HG03520 (cell line): ENCODE measurements around the gene CKB.
"Not testable (repeated sequence)": the region's sequence is repeated elsewhere in the genome, so short reads cannot be mapped to it uniquely, and the experiment has no call there.

Source experiments
- ATAC-seq: cut with Tn5 transposase; IDR thresholded peaks from one replicate; pipeline ENCODE4 v1.9.1; 2021; ENCODE audit warnings: mild to moderate bottlenecking, moderate library complexity; ENCODE audit not compliant: unreplicated experiment

CKB gene

GRCh38 chr14:103528146-103528586 lies 5.5 kb upstream of the CKB start:
- ATAC-seq, result no peak

- peak; percentile 33 for ATAC-seq
Measured at GRCh38 chr14:103527408-103528145, 4.9 kb upstream of the CKB start.

DNA sequence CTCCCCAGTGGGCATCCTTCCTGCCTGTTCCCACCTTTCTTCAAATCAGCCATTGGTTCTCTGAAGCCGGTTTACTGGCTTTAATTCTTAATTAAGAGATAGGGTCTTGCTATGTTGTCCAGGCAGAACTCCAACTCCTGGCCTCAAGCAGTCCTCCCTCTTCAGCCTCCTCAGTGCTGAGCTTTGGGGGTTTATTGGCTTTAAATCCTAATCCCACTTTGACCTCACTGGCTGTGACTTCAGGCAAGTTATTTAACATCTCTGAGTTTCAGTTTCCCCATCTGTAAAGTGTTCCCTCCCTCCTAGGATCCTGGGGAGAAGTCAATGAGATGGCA lies 4.3 kb upstream of the CKB start:
- no peak for ATAC-seq

DNA sequence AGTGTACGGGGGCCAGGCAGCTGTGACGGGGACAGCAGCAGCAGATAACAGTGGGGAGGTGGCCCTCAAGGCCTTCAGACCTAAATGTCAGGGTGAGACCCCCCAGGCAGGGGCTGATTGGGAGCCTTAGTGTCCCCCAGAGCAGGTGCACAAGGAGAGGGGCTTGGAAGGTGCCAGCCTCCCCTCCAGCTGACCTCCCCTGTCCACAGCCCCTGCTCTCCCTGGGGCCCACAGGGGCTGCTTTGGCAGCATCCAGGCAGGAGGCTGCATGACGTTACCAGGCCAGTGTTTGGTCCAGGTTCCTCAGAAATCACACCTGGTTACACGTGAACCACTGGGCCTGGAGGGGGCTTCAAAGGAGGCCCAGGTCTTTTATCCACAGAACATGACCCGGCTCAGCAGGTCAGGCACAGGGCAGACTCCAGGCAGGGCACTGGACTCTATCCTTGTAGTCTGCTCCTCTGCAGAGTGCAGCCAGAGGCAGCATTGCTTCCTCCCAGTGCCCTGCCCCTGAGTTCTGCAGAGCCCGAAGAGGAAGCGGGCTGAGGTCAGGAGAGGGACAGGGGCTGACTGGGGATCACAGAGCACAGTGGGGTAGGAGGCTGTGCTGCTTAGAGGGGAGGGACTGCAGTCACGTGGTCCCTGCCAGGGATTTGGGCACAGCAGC lies 3.8 kb upstream of the CKB start:
- ATAC-seq, result no peak

- ATAC-seq, result not testable (repeated sequence)
Measured at GRCh38 chr14:103525430-103526246, 3.0 kb upstream of the CKB start.

DNA sequence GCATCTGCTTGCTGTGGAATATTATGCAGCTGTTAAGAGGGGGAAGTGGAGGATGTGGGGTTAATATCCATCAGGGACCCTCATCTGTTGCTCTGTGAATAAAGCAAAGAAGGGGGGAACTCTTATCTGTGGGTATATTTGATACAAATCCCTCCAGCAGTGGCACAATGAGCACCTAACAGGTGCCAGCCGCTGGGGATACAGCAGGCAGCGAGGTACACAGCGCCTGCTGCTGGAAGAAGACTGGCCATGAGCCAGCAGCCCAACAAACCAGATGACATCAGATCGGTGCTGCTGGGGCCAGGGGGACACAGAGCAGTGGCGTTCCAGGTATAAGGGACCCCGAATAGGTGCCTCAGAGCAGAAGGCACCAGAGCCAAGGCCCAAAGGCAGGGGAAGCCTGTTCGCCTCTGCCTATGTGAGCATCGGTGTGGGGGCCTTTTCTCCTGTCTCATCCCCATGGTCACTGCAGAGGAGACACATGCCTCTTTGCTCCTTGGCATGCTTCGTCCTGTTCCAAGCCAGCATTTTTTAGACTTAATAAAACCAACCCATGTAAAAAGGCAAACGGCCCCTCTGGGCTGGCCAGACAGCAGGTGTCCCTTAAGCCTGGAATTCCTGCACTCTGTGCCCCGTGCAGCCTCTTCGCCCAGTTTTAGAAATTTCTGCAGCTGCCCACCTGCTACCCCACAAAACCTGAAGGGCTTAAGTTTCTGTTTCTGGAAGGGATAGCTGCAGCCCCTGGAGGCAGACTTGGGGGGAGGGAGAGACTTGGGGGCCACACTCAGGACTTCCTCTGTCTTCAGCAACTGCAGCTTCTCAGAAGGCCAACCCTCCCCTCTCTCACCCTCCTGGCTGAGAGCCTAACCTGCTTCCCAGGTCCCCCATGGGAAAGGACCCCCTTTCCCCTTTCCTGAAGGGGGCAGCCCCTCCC lies 1.6 kb upstream of the CKB start:
- ATAC-seq, result no peak

DNA sequence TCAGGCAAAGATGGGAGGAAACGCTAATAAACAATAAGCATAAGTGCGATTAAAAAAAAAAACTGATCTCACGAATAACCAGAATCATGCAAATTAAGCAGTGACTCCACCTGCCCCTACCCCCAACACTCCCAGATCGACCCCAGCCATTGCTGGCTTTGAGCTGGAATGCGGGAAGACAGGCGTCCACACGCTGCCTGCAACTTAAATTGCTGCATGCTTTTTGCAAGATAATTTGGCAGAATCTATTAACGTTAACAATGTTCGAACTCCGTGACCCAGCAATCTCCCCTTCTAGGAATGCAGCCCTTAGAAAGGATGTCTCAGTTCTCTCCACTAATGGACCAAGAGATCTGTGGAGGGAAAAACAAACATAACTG lies 935 bp upstream of the CKB start:
- no peak for ATAC-seq

DNA sequence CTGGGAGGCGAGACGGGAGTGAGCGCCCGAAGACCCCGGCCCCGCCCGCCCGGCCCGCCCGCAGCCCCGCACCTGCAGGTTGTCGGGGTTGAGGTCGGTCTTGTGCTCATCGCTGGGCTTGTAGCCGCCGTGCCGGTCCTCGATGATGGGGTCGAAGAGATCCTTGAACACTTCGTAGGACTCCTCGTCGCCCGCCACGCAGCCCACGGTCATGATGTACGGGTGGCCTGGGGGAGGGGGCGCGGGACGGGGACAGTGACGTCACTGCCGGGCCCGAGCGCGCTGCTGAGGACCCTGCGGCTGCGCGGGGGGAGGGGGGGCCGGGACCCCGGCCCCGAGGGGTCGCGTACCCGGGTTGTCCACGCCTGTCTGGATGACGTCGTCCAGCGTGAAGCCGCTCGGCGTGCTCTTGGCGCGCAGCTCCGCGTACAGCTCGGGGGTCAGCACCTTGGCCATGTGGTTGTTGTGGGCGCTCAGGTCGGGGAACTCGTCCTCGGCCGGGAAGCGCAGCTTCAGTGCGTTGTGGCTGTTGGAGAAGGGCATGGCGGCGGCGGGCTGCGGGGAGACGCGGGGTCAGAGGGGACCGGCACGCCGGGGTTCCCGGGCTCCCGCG lies 573 bp downstream of the CKB start:
- ATAC-seq, result no peak

DNA sequence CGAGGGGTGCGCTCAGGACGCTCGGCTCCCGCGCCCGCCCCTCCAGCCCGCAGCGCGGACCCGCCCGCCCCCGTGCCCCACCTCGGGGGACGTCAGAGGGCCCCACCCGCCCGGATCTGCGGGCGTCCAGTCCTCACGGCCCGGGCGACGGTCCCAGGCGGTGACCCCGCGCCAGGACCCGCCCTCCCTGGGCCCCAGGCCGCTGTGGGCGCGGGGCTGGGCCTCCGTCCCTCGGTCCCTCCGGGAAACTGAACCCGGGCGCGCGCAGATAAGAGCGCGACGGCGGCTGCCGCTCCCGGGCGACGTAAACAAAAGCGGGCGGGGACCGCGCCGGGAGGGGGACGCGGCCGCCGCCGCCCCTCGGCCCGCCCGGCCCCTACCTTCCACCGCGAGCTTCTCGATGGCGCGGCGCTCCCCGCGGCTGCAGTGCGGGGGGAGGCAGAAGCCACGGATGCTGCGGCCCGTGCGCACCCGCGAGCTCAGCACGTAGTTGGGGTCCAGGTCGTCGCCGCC lies 1.1 kb downstream of the CKB start:
- ATAC-seq, result no peak

DNA sequence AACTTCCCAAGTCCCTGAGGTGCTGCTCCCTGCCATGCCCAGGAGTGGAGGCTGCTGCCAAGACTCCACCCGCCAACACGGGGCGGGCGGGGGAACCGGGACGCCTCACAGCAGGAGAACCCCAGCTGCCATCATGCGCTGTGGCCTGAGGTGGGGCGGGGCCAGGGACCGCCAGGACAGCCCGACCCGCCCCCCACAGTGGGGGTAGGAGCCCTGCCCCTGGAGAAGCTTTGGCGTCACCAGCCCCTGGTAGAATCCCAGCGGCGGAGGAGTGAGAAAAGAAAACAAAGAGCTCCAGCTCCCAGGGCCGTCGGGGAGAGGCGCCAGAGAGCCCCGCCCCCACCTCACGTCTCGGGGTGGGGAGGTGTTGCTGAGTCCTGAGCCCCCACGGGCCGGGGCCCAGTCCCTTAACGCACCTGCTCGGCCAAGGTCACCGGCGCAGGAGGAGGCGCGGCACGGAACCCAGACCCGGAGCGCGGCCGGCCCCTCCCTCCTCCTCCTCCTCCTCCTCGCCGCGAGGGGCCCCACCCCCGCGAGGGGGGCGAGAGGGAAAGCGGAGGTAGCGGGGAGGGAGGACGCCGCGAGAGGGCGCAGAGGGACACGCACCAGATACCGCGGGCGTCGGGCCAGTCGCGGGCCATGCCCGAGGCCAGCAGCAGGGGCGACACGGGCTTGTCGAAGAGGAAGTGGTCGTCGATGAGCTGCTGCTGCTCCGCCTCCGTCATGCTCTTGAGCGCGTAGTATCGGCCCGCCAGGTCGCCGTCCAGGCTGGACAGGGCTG lies 1.8 kb downstream of the CKB start:
- no peak for ATAC-seq

DNA sequence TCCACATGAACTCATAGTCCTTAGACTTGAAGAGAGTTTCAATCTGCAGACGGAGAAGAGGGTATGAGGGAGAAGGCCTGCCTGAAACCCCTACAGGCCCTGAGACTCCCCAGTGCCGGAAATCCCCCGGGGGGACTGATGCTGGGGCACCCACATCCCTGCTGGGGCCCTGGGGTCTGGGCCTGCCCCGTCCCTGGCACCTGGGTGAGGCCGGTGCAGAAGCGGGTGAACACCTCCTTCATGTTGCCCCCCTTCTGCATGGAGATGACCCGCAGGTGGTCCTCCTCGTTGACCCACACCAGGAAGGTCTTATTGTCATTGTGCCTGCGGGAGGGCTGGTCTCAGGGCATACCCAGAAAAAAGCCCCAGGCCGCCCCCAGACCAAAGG lies 2.4 kb downstream of the CKB start:
- no peak for ATAC-seq

DNA sequence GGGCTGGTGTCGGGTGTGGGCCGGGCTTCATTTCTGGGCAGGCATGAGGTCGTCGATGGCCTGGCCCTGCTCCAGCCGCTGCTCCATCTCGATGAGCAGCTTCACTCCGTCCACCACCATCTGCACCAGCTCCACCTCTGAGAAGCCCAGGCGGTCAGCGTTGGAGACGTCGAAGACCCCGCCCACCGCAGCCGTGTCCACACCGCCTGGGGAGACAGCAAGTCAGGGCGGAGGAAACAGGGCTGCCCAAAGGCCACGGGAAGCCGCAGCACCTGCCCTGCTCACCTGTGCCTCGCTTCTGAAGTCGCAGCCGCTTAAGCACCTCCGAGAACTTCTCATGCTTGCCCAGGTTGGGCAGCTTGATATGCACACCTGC lies 2.8 kb downstream of the CKB start:
- no peak for ATAC-seq

GRCh38 chr14:103519043-103519836 lies 3.4 kb downstream of the CKB start:
- no peak for ATAC-seq

- ATAC-seq, result no peak
Measured at GRCh38 chr14:103518422-103519042, 4.1 kb downstream of the CKB start.

- no peak for ATAC-seq
Measured at GRCh38 chr14:103517721-103518421, 4.8 kb downstream of the CKB start.

GRCh38 chr14:103517174-103517566 lies 5.5 kb downstream of the CKB start:
- no peak for ATAC-seq

DNA sequence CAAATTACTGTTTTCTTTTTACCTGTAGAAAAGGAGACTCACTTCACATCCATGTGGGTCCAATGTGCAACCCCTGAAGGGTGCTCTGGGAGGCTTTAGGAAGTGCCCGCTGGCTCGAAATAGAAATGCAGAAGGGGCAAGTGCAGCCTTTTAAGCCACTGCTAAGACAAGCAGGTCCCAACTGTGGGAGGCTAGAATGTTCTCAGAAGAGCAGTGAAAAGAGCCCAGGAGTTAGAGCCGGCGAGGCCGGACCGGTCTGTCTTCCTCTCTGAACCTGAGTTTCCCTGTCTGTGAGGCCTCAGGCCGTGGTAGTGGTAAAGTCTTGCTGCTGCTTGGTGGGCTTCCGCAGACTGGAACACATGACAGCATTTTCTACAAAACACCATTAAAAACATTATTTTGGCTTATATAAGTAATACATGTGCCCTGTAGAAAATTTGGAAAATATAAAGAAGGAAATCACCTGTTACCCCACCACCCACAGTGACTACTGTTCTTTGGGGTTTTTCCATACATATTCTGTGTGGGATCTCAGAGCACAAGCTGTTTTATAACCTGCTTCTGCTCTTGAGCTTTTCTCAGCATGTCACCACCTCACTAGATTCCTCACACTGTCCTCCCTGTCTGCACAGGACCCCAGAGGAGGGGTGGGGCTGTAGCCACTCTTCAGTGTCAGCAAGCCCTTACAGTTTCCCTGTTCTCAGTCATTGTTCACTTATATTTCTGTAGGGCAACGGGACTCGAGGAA lies 6.0 kb downstream of the CKB start:
- no peak for ATAC-seq
